Effector CD8-positive, alpha-beta T cell (primary cell): Measurements from ENCODE around the gene STOX2.
"Not testable (repeated sequence)": the region's sequence is repeated elsewhere in the genome, so short reads cannot be mapped to it uniquely, and the experiment has no call there.

ENCODE experiments used
- DNase-seq: peaks from one replicate; lab custom pipeline; 2025; lab: John Stamatoyannopoulos, UW

The STOX2 gene

DNA sequence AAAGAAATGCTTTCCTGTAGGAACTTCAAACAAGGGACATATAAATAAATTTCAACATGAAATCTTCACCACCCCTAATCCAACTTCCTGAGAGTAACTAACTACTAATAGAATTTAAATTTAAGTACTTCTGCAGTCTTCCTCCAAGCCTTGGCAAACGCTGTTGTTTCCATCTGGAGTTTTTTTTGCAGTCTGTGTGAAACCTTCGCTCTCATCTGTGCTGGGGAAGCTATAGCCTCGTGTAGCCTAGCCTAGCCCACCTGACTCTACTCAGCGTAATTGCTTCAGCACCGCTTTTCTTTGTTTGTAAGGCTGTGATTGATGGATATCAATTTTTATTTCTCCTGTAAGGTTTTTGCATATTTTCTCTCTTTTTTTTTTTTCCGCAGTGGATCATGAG, 30.9 kb downstream of the STOX2 start:
- DNase-seq = no peak

DNA sequence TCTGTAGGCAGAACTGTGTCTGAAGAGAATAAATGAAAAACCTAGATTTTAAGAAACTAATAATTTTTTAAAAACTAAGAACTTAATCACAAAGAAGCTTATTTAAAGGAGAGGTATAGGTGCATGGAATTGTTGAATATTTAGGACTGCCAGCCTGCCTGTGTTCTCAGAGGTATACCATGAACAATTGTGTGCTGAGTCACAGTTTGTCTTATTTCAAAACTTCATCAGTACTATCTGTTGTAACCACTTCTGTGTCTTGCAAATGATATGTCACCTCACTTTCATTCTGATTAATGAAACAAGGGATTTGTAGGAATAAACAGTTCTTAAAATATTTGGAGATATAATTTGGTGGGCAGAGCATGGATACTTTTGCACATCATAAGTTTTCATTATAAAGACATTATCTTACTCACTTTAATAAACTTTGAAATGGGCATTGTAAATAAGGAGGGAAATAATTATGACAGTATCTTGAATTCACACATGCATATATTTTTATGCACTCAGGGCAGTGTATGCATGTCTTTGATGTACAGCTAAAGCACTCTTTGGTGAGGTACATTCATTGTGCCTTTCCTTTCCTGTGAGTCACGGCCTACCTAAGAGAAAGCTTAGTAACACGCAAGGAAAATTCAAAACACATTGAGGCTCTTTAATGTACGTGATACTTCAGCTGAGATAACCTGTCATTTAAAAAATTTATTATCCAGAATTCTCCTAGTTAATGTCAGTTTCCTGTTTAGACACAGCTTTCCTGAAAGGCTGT, 31.7 kb downstream of the STOX2 start:
- no peak for DNase-seq

DNA sequence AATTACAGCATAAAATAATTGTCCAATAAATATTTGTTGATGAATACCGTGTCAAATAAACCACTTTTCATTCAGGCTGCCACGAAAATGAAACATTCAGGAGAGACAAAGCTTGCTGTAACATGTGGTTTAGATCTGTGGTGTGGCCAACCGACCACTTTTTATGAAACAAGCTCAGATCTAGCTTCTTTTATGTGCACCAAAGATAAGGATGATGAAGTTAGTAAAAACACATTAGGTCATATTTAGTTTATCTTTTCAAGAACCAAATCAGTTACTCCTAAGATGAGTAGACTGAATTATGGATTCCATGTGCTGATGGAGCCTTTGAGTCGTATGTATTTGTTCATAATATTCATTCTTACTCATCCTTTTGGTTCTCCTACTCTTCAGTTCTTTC, 35.8 kb downstream of the STOX2 start:
- DNase-seq = no peak

DNA sequence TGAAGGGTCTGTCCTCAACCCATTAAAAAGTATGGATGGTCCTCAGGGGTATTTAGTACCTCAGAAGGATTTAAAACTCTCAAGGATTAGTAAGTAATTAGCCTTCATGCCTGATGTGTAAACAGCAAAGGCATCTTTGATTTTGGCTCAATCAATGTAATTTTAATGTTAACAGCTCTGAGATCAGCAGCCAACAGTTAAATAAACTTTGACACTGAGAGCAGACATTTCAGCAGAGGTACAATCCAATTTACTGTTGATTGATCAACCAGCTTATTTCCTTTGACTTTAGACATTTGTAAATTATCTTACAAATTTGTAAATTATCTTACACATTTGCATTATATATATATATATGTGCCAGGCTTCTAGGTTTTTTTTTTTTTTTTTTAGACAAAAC, 36.9 kb downstream of the STOX2 start:
- no peak for DNase-seq

DNA sequence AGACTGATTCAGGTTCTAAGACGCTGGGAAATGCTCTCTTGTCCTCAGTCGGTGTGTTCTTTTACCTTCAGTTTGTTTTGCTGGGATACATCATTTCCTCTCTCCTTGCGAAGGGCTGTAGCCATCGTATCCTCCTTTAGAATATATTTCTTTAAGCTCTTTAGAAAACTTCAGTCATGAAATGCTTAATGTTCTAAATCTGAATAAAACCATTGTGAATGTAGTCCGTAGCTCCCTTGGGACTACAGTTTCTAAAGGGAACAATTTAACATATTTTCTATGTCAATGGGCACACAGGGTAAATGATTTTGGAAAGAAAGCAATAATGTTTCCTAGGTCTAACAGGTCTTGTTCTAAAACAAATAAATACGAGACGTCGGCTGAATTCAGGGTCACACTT, 40.6 kb downstream of the STOX2 start:
- DNase-seq = no peak

DNA sequence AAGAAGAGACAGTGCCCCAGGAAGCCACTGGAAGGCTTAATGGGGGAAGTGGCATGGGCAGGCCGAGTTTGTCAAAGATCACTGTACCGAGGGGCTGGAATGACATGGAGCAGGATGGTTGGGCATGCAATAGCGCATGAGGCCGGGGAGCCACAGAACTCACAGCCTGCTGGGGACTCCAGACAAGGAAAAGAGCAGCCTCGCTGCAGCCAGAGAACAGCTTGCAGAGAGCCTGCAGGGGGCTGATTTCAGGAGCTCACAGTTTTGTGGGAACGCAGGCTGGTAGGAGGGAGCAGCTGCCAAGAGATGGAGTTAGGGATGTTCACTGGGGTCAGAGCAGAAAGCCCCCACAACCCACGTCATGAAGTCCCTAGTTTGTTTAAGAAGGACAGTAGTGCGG, 45.4 kb downstream of the STOX2 start:
- DNase-seq = no peak

DNA sequence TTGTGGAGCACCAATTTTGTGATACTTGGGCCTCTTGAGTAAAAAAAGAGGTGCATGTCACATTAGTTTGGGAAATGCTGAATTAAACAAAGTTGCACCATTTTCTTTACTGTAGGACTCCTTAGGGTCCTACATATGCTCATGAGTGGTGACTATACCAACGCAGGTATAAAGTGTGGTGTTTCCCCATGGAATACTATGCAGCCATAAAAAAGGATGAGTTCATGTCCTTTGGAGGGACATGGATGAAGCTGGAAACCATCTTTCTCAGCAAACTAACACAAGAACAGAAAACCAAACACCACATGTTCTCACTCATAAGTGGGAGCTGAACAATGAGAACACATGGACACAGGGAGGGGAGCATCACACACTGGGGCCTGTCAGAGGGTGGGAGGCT, 47.5 kb downstream of the STOX2 start:
- DNase-seq = not testable (repeated sequence)

DNA sequence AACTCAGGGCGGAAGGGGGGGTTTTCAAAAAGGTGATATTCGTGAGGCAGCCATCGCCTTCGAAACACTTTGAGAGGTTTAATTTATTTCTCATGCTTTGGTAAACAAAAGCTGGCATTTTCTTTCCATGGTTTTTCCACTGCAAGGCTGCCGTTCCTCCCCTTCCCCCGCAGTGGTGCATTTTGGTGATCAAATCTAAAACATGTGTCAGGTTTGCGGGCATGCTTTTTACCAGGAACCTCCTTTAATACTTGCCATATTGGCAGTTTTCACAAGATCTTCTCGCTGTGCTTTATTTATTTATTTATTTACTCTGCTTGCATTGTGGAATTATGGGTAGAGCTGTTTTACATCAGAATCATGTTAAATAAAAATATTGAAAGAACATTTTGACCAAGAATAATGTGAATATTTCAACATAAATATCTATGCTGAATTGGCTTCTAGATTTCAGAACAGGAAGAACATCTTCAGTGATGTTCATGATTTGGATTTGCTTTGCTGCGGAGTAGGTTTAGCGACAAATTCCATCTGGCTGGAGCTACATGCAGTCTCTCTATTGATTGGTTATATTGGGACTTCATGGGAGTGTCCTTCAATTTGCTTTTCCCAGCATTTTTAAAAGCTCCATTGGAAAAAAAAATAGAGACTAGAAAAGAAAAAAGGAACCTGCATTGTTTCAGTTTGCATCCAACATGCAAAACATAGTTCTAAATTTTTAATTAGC, 54.4 kb downstream of the STOX2 start:
- no peak for DNase-seq

DNA sequence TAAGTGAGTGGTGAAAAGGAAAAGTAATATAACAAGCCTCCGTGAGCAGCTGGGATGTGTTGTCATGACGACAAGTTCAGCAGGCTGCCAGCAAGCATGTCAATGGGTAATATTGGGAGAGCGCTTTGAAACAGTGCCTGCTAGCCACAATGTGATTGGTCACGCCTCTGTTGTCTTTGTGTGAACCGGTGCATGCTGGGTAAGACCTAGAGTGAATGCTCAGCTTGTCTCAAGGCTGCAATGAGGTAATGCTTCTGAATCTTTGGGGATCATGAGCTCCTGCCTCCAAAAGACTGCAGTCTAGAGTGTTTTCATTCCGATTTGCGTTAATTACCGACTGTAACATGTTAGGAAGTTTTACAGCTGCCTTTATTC, 54.9 kb downstream of the STOX2 start:
- no peak for DNase-seq

DNA sequence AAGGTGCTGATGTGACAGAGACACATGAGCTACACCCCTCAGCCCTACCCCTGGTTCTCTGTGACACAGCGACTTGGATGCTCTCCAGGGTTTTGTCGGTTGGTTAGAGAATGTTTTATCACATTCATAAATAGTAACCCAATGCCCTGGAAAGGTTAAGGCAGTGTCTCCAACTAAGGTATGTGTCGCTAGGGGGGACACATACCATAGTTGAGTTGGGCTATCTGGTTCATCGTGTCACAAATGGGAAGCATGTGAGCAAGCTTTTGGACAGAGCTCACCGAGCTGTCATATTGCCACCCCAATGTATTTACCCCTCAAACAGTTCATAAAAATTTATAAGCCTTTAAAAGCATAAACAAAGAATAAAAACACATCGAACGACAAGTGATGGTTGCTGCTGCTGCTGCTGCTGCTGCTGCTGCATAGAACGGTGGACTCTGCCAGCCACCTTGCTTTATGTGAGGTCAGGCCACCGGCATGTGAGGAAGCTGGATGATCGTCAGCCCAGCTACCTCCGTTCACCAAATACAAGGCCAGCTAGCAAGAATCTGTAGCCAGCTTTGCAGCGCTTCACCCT, 55.9 kb downstream of the STOX2 start:
- DNase-seq = no peak

DNA sequence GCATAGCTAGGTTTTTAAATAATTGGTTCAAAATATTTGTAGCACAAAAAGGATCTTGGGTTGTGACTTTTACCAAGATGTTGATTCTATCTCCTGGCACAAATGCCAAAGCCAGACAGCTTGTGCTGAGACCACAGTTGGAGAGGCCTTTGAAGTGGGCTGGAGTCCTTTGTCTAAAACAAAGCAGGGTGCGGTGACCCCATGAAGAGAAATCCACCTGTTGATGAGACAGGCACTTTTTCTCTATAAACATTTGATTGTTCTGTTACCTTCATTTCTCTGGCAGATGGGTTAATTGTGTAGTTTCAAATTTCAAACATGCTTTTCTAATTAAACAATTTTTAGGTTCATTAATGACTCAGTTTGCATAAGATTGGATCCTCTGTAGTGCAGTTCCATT, 56.7 kb downstream of the STOX2 start:
- no peak for DNase-seq

DNA sequence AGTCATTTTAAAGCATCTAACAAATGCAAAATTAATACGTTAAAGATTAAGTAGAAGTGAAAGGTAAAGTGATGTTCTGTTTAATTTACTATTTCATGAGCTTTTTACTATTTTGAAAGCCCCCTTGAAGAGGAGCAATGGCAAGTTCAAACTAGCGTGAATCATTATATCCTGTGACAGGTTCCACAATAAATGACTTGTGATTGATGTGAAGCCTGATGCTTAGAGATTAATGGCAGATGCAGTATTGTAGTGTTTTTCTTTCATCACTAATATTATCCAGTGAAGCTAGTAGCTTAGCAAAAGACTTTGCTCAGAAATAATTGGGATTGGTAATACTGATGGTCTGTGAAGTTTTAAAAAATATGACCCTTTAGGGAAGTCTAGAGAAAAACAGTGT, 57.3 kb downstream of the STOX2 start:
- DNase-seq = no peak

DNA sequence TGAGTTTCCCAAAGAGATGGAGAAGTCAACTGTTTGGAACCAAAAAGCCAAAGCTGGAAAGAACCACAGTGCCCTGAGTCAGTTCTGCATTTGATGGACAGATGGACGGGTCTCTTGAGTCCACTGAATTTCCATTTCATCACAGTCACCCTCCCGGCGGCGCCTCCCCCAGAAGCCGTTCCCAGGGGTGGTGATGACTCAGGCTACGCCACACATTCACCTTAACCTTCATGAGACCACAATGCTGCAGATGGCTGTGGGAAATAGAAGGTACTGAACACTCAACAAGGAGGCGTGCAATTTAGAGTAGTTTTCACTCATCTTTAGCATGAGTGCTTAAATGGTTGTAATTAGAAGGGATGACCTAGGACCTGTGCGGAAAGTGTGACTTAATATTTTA, 61.3 kb downstream of the STOX2 start:
- DNase-seq = no peak

DNA sequence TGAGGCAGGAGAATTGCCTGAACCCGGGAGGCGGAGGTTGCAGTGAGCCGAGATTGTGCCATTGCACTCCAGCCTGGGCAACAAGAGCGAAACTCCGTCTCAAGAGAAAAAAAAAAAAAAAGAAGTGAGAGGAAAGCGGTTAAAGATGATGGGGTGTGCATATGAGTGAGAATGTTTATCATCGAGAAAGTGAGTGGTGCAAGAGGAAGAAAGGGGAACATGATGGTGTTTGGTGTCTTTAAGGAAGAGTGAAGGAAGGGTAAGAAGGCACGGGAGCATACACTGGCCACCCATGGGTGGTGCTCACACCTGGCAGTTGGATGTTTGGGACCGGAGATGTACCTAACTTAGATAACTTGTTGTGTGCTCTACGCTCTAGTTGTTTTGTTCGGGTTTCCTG, 62.2 kb downstream of the STOX2 start:
- DNase-seq = no peak

DNA sequence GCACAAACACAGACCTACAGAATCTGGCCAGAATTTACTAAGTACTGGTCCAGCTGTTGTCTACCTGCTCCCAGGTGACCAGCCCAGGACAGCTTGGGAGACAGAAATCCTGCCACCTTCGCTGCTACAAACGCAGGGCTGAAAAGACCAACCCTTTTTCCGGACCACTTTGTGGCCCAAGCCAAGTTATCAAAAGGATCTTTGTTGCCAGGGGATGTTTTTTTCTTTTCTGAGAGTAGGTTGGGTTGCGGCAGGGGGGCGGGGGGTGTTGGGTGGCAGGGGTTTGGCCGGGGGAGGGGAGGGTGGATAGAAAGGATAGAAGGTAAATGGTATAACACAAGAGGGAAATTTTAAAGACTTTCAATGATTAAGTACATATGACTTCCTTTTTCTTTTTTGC, 63.4 kb downstream of the STOX2 start:
- no peak for DNase-seq

DNA sequence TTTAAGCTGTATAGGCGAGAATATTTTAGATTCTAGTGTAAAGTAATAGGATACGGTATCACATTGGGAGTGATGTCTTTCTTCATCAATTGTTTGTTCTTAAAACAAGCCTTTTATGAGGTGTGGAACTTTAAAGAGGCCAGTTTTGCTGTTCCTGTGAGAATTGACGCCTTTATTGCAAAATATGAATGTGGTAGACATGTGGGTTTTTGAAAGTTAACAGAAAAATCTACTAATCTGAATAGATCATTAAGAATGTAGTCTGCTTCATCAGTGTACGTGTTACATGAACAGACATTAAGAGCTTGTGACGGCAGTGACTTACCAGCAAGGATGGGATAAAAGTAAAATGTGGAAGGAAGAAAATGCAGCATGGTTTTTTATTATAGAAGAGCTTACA, 63.8 kb downstream of the STOX2 start:
- DNase-seq = no peak

DNA sequence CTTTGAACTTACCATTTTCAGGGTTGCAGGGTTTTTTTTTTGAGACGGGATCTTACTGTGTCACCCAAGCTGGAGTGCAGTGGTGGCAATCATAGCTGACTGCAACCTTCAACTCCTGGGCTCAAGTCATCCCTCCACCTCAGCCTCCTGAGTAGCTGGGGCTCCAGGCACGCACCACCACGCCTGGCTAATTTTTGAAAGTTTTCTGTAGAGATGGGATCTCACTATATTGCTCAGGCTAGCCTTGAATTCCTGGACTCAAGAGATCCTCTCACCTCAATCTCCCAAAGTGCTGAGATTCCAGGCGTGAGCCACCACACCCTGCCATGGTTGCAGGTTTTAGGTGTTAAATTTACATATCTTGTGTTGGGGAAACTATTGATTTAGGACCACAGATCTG, 64.5 kb downstream of the STOX2 start:
- no peak for DNase-seq

DNA sequence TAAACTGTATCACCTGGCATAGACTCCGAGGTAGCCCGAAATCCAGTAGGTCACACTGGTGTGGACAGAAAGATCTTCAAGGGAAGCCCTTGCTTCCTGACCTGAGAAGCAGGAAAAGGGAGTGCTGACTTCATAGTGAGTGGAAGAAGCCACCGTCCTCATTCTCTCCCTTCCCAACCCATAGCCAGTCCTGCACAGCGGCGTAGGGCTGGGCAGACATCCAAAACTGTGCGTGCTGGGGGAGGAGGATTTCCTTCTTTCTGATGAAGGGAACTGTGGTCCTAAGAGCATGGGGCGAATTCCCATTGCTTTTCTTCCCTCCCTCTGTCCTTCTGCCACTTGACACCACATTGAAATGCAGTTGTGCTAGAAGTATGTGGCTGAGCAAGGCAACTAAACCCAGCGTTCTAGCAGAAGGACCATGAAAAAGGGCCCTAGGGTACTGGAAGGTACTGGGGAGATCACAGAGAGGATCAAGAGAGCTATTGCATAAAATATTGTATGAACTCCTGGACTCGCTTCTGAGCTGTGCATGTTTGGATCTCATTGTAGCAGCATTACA, 66.9 kb downstream of the STOX2 start:
- DNase-seq = no peak

DNA sequence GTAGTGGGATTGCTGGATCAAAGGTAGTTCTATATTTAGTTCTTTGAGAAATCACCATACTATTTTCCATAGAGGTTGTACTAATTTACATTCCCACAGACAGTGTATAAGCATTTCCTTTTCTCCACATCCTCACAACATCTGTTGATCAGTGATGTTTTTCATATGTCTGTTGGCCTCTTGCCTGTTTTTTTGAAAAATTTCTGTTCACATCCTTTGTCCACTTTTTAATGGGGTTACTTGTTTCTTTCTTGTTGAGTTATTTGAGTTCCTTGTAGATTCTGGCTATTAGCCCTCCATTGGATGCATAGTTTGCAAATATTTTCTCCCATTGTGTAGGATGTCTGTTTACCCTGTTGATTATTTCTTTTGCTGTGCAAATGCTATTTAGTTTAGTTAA, 72.6 kb downstream of the STOX2 start:
- no peak for DNase-seq

DNA sequence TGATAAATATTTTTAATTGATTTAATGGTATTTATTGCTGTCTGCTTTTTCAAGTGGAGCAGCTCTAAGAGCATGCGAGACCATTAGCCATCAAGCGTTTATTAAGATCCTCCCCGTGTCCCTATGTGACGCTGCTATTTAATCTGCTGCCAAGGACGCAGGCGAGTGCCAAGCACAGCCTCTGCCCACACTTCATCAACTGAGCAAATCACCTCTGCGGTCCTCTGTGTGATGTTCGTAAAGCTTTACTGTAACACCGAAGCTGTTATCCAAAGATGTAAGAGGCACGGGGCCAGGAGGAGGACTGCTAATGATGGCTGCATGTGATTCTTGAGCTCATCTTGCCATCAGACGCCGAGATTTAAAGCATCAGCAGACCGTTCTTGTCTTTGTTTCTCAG, 79.5 kb downstream of the STOX2 start:
- no peak for DNase-seq

DNA sequence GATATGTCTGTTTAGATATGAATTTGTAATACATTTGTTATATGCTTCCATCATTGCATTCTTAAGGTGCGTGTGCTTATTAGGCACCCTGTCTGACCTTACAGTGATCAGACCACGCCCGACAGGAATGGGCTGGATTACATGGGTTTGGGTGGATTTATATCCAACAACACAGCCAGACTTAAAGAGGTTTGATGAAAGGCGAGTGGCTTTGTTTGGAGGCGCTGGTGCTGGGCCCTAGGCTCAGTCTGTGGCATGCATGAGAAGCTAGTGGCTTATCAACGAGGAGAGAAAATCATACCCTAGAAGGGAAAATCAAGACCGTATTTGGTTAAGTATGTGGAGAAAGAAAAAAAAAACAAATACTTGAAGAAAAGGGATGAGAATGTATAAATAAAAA, 80.7 kb downstream of the STOX2 start:
- DNase-seq = no peak

DNA sequence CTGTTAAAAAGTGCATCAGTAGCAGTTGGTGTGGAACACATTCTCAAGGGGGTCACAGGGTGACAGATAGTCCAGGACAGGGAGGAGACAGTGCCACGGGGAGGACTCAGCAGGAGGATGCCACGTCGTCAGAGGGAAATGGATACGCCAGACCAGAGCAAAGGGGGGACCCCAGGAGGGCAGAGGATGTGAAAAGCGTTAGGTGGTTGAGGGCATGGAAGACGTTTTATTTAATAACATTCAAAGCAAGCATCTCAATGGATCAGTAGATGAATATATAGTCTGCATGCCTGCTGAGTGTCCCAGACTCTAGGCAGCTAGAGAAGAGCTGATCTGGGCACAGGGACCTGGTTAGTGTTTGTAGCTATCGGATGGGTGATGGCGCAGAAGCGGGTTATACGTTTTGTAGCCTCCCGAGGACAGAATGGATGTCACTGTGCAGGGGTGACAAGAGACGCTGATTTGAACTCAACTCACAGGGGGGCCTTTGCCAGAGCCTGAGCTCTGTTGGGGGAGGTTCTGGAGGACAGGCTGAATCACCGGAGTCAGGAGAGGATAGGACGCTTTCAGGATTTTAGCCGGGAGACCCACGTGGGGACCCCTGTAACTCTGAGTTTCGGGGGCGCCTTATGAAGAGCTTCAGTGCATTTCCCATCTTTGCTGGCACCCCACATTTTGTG, 81.3 kb downstream of the STOX2 start:
- no peak for DNase-seq
